ENCODE data around the gene TMOD1.

TMOD1 gene

DNA sequence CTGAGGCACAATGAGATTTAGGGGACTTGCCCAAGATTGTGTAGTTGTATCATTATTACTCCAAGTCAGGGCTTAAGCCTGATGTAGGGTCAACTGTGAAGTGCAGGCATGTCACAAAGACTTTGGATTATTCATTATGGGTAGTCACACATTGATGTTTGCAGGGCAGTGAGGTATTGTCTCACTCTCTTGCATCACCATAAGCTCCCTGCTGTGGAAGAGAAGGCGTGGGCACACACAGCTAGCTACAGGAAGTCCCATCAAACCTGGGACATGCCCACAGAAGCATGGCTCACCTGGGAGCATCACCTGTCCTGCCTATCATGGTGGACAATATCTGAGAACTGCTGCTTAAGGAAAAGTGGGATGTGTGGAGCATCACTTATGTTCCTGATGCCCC lies 42.1 kb downstream of the TMOD1 start:
- DNase-seq (ENCODE audit: low read depth, low spot score) = no peak
- TF ChIP-seq, protein P1, sequence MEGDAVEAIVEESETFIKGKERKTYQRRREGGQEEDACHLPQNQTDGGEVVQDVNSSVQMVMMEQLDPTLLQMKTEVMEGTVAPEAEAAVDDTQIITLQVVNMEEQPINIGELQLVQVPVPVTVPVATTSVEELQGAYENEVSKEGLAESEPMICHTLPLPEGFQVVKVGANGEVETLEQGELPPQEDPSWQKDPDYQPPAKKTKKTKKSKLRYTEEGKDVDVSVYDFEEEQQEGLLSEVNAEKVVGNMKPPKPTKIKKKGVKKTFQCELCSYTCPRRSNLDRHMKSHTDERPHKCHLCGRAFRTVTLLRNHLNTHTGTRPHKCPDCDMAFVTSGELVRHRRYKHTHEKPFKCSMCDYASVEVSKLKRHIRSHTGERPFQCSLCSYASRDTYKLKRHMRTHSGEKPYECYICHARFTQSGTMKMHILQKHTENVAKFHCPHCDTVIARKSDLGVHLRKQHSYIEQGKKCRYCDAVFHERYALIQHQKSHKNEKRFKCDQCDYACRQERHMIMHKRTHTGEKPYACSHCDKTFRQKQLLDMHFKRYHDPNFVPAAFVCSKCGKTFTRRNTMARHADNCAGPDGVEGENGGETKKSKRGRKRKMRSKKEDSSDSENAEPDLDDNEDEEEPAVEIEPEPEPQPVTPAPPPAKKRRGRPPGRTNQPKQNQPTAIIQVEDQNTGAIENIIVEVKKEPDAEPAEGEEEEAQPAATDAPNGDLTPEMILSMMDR (IDR thresholded peaks at IDR 0.05; ENCODE audit: insufficient read depth, low read length, missing control alignments) = no peak
- ChIA-PET POLR2A (no interaction called here), CTCF (no interaction called here)
- no peak overlapping the region for H3K4me3 ChIP-seq (ENCODE audit: low read depth, low read length)

DNA sequence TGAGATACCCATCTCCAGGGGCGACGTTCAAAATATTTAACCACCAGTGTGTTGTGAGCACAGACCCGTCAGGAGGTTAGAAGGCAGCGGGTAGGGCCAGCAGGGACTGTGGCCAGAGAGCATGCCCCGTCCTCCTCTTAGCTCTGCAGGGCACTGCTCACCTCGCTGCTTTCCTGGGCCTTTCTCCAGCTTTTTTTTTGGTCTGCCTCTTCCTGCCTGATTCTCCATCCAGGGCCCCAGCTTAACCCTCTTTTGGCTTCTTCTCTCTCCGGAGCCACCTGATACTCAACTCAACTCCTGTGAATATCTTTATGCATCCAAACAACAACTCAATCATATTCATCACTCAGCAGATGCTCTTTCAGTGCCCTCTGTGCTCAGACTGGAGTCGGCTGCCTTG lies 44.0 kb downstream of the TMOD1 start:
- DNase-seq (ENCODE audit: low read depth, low spot score) = no peak
- TF ChIP-seq, protein P1 (IDR thresholded peaks at IDR 0.05; ENCODE audit: insufficient read depth, low read length, missing control alignments) = no peak
- CTCF ChIA-PET = no interaction called here
- POLR2A ChIA-PET = no interaction called here
- no peak overlapping the region for H3K4me3 ChIP-seq (ENCODE audit: low read depth, low read length)

DNA sequence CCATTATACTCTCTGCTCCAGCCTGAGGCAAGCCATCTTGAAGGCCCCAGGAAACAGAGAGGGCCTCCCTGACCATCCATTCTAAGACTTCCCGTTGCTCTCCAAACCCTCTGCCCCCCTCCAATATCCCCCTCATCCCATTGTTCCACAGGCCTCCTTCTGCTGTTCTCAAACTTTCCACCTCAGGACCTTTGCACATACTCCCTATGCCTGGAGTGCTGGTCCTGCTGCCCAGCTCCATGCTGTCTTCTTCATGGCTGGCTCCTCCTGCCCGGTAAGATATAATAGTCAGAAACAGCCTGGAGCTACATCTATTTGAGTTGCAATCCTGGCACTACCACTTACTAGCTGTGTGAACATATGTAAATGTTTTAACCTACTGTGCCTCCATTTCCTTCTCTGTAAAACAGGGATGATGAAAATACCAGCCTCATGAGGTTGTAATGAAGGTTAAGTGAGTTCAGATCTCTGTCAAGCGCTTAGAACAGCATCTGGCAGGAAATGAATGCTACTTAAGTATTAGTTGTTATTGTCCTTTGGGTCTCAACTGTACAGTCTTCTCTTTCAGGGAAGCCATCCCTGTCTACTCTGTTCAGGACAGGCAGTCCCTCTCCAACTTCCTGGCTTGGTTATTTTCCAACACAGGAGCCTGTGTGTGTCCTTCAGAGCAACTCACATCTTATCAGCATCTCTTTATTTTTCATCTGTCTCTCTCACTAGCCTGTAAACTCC lies 45.8 kb downstream of the TMOD1 start:
- TF ChIP-seq, protein P1 (IDR thresholded peaks at IDR 0.05; ENCODE audit: insufficient read depth, low read length, missing control alignments) = no peak
- no peak for DNase-seq (ENCODE audit: low read depth, low spot score)
- no peak overlapping the region for H3K4me3 ChIP-seq (ENCODE audit: low read depth, low read length)
- ChIA-PET CTCF (interaction anchor here (1.3 kb wide), 1 partner anchor 52 kb away, joined by 3 read pairs; no protein-coding TSS in a partner anchor), POLR2A (no interaction called here)

DNA sequence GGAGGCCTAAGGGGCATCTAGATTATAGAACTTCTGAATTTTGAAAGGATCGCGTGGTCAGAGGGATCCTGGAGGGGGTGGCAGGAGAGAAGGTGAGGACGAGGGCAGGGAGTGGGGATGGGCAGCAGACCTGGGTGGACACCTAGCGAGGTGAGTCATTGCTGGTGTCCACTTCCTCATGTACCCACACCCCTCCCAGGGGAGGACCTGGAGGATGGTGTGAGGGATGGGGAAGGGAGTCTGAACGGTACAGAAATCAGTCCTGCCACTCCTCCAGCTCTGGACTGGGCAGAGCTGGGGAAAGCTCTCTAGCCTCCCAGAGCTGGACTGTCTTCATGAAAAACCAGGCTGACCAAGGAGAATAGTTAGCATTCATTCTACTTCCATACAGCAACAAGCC lies 46.9 kb downstream of the TMOD1 start:
- DNase-seq (ENCODE audit: low read depth, low spot score) = no peak
- no peak overlapping the region for H3K4me3 ChIP-seq (ENCODE audit: low read depth, low read length)
- POLR2A ChIA-PET = no interaction called here
- TF ChIP-seq, protein P1 (IDR thresholded peaks at IDR 0.05; ENCODE audit: insufficient read depth, low read length, missing control alignments) = no peak
- CTCF ChIA-PET = interaction anchor here (1.3 kb wide), 1 partner anchor 51 kb away, joined by 3 read pairs; no protein-coding TSS in a partner anchor

DNA sequence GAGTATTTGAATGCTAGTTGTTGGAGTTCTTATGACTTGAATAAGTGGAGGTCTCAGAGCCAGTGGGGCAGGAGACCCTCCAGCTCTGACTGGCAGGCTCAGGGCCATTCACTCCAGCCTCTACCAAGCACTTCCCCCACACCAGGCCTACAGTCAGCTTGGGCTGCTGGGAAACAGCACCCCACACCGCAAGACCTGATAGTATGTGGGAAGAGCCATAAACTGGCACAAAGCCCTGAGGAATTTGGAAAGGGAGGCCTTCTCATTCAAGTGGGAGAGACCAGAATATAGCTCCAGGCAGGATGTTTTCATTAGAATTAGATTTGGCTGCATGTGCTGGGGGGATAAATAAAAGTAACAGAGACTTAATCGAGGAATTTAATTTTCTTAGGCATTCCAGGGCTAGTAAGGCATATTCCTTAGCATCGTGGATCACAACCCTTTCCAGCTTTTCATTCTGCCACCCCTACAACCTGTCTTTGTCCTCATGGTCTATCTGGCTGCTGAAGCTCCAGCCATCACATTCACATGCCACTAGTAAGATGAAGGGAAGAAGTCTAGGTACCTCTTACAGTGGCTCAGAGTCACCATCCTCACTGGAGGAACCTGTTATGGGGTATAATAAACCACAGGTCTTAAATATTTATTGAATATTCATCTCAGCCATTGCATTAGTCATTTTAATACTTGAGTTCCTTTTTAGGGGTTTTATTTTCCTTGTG lies 47.5 kb downstream of the TMOD1 start:
- no peak for DNase-seq (ENCODE audit: low read depth, low spot score)
- H3K4me3 ChIP-seq (ENCODE audit: low read depth, low read length) = no peak overlapping the region
- ChIA-PET POLR2A (no interaction called here), CTCF (no interaction called here)
- TF ChIP-seq, protein P1 (IDR thresholded peaks at IDR 0.05; ENCODE audit: insufficient read depth, low read length, missing control alignments) = no peak

DNA sequence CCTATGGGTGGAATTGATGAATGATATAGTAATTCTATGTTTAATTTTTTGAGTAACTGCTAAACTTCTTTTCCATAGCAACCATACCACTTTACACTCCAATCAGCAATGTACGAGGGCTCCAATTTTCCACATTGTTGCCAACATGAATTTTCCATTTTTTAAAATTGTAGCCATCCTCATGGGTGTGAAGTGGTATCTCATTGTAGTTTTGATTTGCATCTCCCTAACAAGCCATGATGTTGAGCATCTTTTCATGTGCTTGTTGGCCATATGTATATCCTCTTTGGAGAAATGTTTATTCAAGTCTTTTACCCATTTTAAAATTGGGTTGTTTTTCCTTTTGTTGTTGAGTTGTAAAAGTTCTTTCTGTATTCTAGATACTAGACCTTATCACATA lies 48.9 kb downstream of the TMOD1 start:
- DNase-seq (ENCODE audit: low read depth, low spot score) = no peak
- TF ChIP-seq, protein P1 (IDR thresholded peaks at IDR 0.05; ENCODE audit: insufficient read depth, low read length, missing control alignments) = no peak
- CTCF ChIA-PET = no interaction called here
- POLR2A ChIA-PET = no interaction called here
- no peak overlapping the region for H3K4me3 ChIP-seq (ENCODE audit: low read depth, low read length)

All from AG04449 (cell line).